T1000 (cell line): ENCODE data around the gene ARPC1B.
A peak's percentile ranks its signal among the peaks of the same experiment; 100 is the strongest.
"Not testable (repeated sequence)": the region's sequence is repeated elsewhere in the genome, so short reads cannot be mapped to it uniquely, and the experiment has no call there.

Experiments
- DNase-seq: peaks from one replicate; lab custom pipeline; 2025; ENCODE audit warnings: mixed read lengths; lab: John Stamatoyannopoulos, UW

Gene ARPC1B

GRCh38 chr7:99374111-99375064 lies at the start of gene ARPC1B:
ARPC1B (plus strand) TSS chr7:99374730; CDS start chr7:99385715, 10,985 bp downstream.
- DNase-seq: peak; percentile 37

GRCh38 chr7:99325001-99325493 lies 49.5 kb upstream of the ARPC1B start:
- DNase-seq: no peak

- DNase-seq: peak; percentile 80
Observed at GRCh38 chr7:99325592-99326407, 48.7 kb upstream of the ARPC1B start, which contains the start of gene ARPC1A. ARPC1A (plus strand) TSS chr7:99325898; CDS start chr7:99333354, 7,456 bp downstream.

GRCh38 chr7:99326408-99326782 lies 48.1 kb upstream of the ARPC1B start:
- DNase-seq: no peak

GRCh38 chr7:99330314-99330961 lies 44.1 kb upstream of the ARPC1B start:
- not testable (repeated sequence) for DNase-seq

- DNase-seq: no peak
Observed at GRCh38 chr7:99331002-99331401, 43.5 kb upstream of the ARPC1B start.

GRCh38 chr7:99339595-99339994 lies 34.9 kb upstream of the ARPC1B start:
- no peak for DNase-seq

GRCh38 chr7:99340659-99341058 lies 33.9 kb upstream of the ARPC1B start:
- DNase-seq: no peak

- DNase-seq: no peak
Observed at GRCh38 chr7:99344061-99344647, 30.4 kb upstream of the ARPC1B start.

GRCh38 chr7:99350641-99351040 lies 23.9 kb upstream of the ARPC1B start:
- DNase-seq: not testable (repeated sequence)

GRCh38 chr7:99352247-99352646 lies 22.3 kb upstream of the ARPC1B start:
- no peak for DNase-seq

GRCh38 chr7:99355098-99355497 lies 19.4 kb upstream of the ARPC1B start:
- no peak for DNase-seq

GRCh38 chr7:99357701-99358490 lies 16.6 kb upstream of the ARPC1B start:
- no peak for DNase-seq

- not testable (repeated sequence) for DNase-seq
Observed at GRCh38 chr7:99358521-99358920, 16.0 kb upstream of the ARPC1B start.

- no peak for DNase-seq
Observed at GRCh38 chr7:99359465-99360154, 14.9 kb upstream of the ARPC1B start.

- DNase-seq: no peak
Observed at GRCh38 chr7:99362801-99363200, 11.7 kb upstream of the ARPC1B start.

GRCh38 chr7:99363286-99363685 lies 11.2 kb upstream of the ARPC1B start:
- no peak for DNase-seq

GRCh38 chr7:99365318-99366141 lies 9.0 kb upstream of the ARPC1B start:
- no peak for DNase-seq

- DNase-seq: no peak
Observed at GRCh38 chr7:99366646-99367045, 7.9 kb upstream of the ARPC1B start.
